ENCODE results near the gene ATP2B3. TPM values are rescaled to one million over a fixed set of nuclear protein-coding genes. Genes with fewer than 3 reads are reported as not detected.

Gene ATP2B3
- total and polyA plus RNA-seq, 2 donors (not counting 3 experiments of a cell fraction or from before 2014, with no cell fraction given): 0.01 to 0.07 TPM

GRCh38 chrX:153556767-153557166 is 39.3 kb downstream of the ATP2B3 start:
- no peak for FAIRE-seq
- TF ChIP-seq MYC (IDR thresholded peaks at IDR 0.05; ENCODE audit: low read depth, low read length): no peak
- TF ChIP-seq MAX (IDR thresholded peaks at IDR 0.05; ENCODE audit: insufficient read depth, insufficient read length): no peak
- TF ChIP-seq FOS (IDR thresholded peaks at IDR 0.05; ENCODE audit: borderline replicate concordance, insufficient read depth, low read length): no peak
- no peak for TF ChIP-seq EZH2 (IDR thresholded peaks at IDR 0.05; ENCODE audit: borderline replicate concordance, low read depth, low read length, severe bottlenecking)
- TF ChIP-seq JUN (IDR thresholded peaks at IDR 0.05; ENCODE audit: borderline replicate concordance, insufficient read depth, insufficient read length, low read depth): no peak
- TF ChIP-seq POLR2A (IDR thresholded peaks at IDR 0.05; ENCODE audit: low read depth, low read length): no peak
- TF ChIP-seq CTCF (IDR thresholded peaks at IDR 0.05; ENCODE audit: extremely low read depth in 1 of 2, insufficient read depth in 1 of 2, low read depth in 1 of 2, low read length in 2 of 2): no peak
- TF ChIP-seq GATA2 (IDR thresholded peaks at IDR 0.05; ENCODE audit: insufficient read depth, insufficient read length, low read depth, low read length): no peak
- no peak for TF ChIP-seq POLR2AphosphoS5 (IDR thresholded peaks at IDR 0.05; ENCODE audit: insufficient read depth, low read depth, low read length)
- Histone ChIP-seq H3K4me1 (ENCODE audit: control insufficient read depth, extremely low read depth, insufficient read depth, low read length) (no peaks in the 10 kb centered on the region), H3K36me3 (ENCODE audit: control insufficient read depth in 2 of 2, extremely low read depth in 1 of 2, insufficient read depth in 2 of 2, low read length in 2 of 2) (no peaks in the 10 kb centered on the region), H3K27me3 (ENCODE audit: control insufficient read depth in 2 of 2, insufficient read depth in 2 of 2, low read length in 2 of 2) (no peaks in the 10 kb centered on the region), H3K4me2 (ENCODE audit: insufficient read depth, low read length) (no peak overlapping the region), H3K27ac (ENCODE audit: insufficient read depth, low read depth, low read length) (no peak overlapping the region), H3K9me3 (replicated peaks; ENCODE audit: control insufficient read depth, insufficient read depth, low read length) (no peaks in the 10 kb centered on the region), H4K20me1 (replicated peaks; ENCODE audit: control insufficient read depth, extremely low read depth, insufficient read depth, low read length) (no peaks in the 10 kb centered on the region), H3K4me3 (replicated peaks in 1 of 3; ENCODE audit: insufficient read depth in 1 of 3, low read depth in 1 of 3, low read length in 3 of 3) (no peak overlapping the region), H2AFZ (ENCODE audit: low read depth, low read length) (no peak overlapping the region), H3K9ac (replicated peaks; ENCODE audit: extremely low read depth, insufficient read depth, low read length) (no peak overlapping the region), H3K79me2 (ENCODE audit: control insufficient read depth, insufficient read depth, low read length) (no peaks in the 10 kb centered on the region), H3K9me1 (replicated peaks; ENCODE audit: control insufficient read depth, extremely low read depth, insufficient read depth, low read length) (no peaks in the 10 kb centered on the region)
- ChIA-PET CTCF (interaction anchor here (2.0 to 9.1 kb wide), 2 partner anchors 17 to 111 kb away, joined by 7 to 89 read pairs; no protein-coding TSS in a partner anchor), POLR2A (no interaction called here)
- no peak for DNase-seq (ENCODE audit: low read depth, low spot score)
- intact Hi-C loops (cut with micrococcal nuclease): no loop called here
- dilution Hi-C loops (cut with MboI; ENCODE audit: extremely low pct_ligation_motif_present, low sequenced_read_pairs): no loop called here
- BruUV-seq (replicated peaks): no TSS peak
